ENCODE results near the gene DUSP7. TPM values are rescaled to one million over a fixed set of nuclear protein-coding genes. Genes with fewer than 3 reads are reported as not detected.

Gene DUSP7
- total RNA-seq, 1 experiment from 2014 or later, result 16.6 TPM

DNA sequence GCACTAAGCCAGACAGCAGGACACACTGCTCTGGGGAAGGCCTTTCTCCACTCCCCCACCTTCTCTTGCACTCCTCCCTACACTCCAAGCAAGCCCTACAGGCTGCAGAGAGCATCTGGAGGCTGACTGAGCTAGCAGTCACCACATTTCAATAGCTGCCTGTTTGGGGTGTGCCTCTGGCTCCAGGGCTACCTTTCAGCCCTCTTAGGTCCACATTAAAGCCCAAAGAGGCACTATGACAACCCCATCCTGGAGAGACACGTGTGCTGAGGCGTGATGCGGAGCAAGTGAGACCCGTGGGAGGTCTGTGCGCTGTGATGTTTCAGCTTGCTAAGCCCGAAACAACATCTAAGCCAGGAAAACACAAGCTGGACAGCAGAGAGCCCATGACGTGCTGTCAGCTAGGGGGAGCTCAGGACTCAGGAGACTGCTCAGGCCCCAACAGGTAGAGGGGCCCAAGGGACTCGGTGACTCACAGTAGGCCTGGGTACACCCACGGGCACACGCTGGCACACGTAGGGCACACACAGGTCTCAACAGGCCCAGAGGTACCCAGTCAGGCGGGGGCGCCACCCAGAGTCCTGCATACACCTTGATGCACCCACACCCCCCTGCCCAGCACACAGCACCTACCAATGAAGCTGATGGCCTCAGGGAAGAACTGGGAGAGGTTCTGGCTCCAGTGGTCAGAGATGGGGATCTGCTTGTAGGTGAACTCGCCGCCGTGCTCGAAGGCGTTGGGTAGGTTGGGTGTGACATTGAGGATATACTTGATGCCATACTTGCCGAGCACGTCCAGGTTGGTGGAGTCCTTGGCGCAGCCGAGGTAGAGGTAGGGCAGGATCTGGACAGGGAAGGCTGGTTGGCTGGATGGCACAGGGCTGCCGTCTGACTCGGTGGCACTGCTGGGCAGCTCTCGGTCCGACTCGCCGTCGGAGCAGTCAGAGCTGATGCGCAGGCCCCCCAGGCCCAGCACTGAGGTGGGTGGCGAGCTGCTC is 2.8 kb downstream of the DUSP7 start:
- intact Hi-C loops (cut with micrococcal nuclease), result loop anchor here (2.0 to 5.0 kb wide), 2 partner anchors 69 to 89 kb away; no protein-coding TSS in a partner anchor
- BruUV-seq (replicated peaks), result no TSS peak
- Histone ChIP-seq H3K79me2 (ENCODE audit: insufficient read depth, low read length) (peaks cover 53% of the 10 kb centered on the region), H3K27ac (ENCODE audit: low read depth, low read length) (peak overlapping the region; percentile 77), H3K4me3 (replicated peaks in 1 of 2; ENCODE audit: low read depth in 1 of 2, low read length in 2 of 2) (peak overlapping the region; percentile 11 to 98; a peak in 2 of 4 replicates), H3K4me1 (ENCODE audit: control insufficient read depth in 1 of 2, insufficient read depth in 2 of 2, low read length in 2 of 2) (peaks cover 26 to 43% of the 10 kb centered on the region in 2 experiments), H4K20me1 (ENCODE audit: insufficient read depth) (no peaks in the 10 kb centered on the region), H3K9me3 (ENCODE audit: control insufficient read depth in 1 of 2, insufficient read depth in 1 of 2, low read depth in 1 of 2, low read length in 2 of 2) (no peaks in the 10 kb centered on the region), H3K9me2 (ENCODE audit: insufficient read depth) (no peaks in the 10 kb centered on the region), H3K4me2 (ENCODE audit: low read length) (peak overlapping the region; percentile 98), H3K27me3 (ENCODE audit: insufficient read depth, low read length) (no peaks in the 10 kb centered on the region), H3K36me3 (ENCODE audit: control insufficient read depth in 1 of 2, insufficient read depth in 2 of 2, low read length in 2 of 2) (peaks cover 13 to 42% of the 10 kb centered on the region in 2 experiments; a peak in 2 of 4 replicates), H2AFZ (ENCODE audit: low read depth, low read length, poor library complexity, severe bottlenecking) (no peak overlapping the region), H3K9ac (ENCODE audit: low read length) (peak overlapping the region; percentile 99)
- no peak for TF ChIP-seq EGR1 (IDR thresholded peaks at IDR 0.05; ENCODE audit: low read depth)
- TF ChIP-seq EZH2phosphoT487 (IDR thresholded peaks at IDR 0.05; ENCODE audit: borderline replicate concordance), result no peak
- TF ChIP-seq, protein P1, sequence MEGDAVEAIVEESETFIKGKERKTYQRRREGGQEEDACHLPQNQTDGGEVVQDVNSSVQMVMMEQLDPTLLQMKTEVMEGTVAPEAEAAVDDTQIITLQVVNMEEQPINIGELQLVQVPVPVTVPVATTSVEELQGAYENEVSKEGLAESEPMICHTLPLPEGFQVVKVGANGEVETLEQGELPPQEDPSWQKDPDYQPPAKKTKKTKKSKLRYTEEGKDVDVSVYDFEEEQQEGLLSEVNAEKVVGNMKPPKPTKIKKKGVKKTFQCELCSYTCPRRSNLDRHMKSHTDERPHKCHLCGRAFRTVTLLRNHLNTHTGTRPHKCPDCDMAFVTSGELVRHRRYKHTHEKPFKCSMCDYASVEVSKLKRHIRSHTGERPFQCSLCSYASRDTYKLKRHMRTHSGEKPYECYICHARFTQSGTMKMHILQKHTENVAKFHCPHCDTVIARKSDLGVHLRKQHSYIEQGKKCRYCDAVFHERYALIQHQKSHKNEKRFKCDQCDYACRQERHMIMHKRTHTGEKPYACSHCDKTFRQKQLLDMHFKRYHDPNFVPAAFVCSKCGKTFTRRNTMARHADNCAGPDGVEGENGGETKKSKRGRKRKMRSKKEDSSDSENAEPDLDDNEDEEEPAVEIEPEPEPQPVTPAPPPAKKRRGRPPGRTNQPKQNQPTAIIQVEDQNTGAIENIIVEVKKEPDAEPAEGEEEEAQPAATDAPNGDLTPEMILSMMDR (IDR thresholded peaks at IDR 0.05 in 2 of 3, conservative IDR thresholded peaks at IDR 0.05 in 1 of 3; ENCODE audit: borderline replicate concordance in 1 of 3, insufficient read depth in 1 of 3, low read depth in 2 of 3, low read length in 2 of 3), result peak in 2 of 3 experiments; percentile 23 to 37; a peak in 2 of 6 replicates
- TF ChIP-seq POLR2AphosphoS5 (IDR thresholded peaks at IDR 0.05; ENCODE audit: low read depth, low read length), result no peak
- TF ChIP-seq, protein P2, sequence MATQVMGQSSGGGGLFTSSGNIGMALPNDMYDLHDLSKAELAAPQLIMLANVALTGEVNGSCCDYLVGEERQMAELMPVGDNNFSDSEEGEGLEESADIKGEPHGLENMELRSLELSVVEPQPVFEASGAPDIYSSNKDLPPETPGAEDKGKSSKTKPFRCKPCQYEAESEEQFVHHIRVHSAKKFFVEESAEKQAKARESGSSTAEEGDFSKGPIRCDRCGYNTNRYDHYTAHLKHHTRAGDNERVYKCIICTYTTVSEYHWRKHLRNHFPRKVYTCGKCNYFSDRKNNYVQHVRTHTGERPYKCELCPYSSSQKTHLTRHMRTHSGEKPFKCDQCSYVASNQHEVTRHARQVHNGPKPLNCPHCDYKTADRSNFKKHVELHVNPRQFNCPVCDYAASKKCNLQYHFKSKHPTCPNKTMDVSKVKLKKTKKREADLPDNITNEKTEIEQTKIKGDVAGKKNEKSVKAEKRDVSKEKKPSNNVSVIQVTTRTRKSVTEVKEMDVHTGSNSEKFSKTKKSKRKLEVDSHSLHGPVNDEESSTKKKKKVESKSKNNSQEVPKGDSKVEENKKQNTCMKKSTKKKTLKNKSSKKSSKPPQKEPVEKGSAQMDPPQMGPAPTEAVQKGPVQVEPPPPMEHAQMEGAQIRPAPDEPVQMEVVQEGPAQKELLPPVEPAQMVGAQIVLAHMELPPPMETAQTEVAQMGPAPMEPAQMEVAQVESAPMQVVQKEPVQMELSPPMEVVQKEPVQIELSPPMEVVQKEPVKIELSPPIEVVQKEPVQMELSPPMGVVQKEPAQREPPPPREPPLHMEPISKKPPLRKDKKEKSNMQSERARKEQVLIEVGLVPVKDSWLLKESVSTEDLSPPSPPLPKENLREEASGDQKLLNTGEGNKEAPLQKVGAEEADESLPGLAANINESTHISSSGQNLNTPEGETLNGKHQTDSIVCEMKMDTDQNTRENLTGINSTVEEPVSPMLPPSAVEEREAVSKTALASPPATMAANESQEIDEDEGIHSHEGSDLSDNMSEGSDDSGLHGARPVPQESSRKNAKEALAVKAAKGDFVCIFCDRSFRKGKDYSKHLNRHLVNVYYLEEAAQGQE (IDR thresholded peaks at IDR 0.05; ENCODE audit: low read depth), result no peak
- TF ChIP-seq CEBPB (IDR thresholded peaks at IDR 0.05; ENCODE audit: low read depth), result no peak
- TF ChIP-seq ZFX (IDR thresholded peaks at IDR 0.05), result no peak
- no peak for TF ChIP-seq CBX3 (IDR thresholded peaks at IDR 0.05; ENCODE audit: low read depth)
- ATAC-seq (no peak), DNase-seq (ENCODE audit: low read depth, low spot score) (no peak)
- RAD21 ChIA-PET (ENCODE audit: low non-redundant PET in 1 of 2, low total read pairs in 2 of 2, uncharacterized antibody in 2 of 2, unreplicated experiment in 2 of 2), result interaction anchor here (0.7 to 1.5 kb wide), 8 partner anchors 13 to 112 kb away, joined by 3 to 7 read pairs (median 4); partner anchors contain the start of genes PARP3 (in 1 of the 2) and RRP9 (in 1 of the 2)
- POLR2A ChIA-PET, result interaction anchor here (0.8 to 1.2 kb wide), 3 partner anchors 13 to 62 kb away, joined by 3 to 5 read pairs (median 5); partner anchors contain the start of gene RPL29
- CTCF ChIA-PET, result interaction anchor here (0.5 to 2.6 kb wide), 18 partner anchors 13 to 163 kb away, joined by 3 to 18 read pairs (median 4); partner anchors contain the start of genes ABHD14B, ACY1, POC1A and RRP9

Data from HCT116 (cell line).